T-helper 2 cell treated with Interferon-gamma antibody and Interleukin-4, amounts not matched to agents 100 ng/mL and 5 ng/mL, for 36 hours (primary cell): ENCODE results near the gene DHX9. TPM values are rescaled to one million over a fixed set of nuclear protein-coding genes. Genes with fewer than 3 reads are reported as not detected.

ENCODE experiments used
- intact Hi-C: fragments of 100-400 bp; cut with micrococcal nuclease; formaldehyde crosslinking; loops from one replicate; pipeline ENCODE4 v1.15.1; 2023
- total RNA-seq: library from RNA; stranded (reverse); gene quantifications from 2 replicates; pipeline ENCODE4 v1.2.3, GENCODE V29; 2022

DHX9 gene
- total RNA-seq, result 257 and 261 TPM in 2 replicates

GRCh38 chr1:182839209-182840066 is at the start of gene DHX9:
Gene DHX9, plus strand, starts transcription at chr1:182839347. Its CDS starts 3,220 bp downstream, at chr1:182842567.
- intact Hi-C loops, result loop anchor here (1.0 to 5.0 kb wide), 10 partner anchors 50 to 811 kb away; partner anchors contain the start of genes ARPC5, GLUL, NPL and RGS16

DNA sequence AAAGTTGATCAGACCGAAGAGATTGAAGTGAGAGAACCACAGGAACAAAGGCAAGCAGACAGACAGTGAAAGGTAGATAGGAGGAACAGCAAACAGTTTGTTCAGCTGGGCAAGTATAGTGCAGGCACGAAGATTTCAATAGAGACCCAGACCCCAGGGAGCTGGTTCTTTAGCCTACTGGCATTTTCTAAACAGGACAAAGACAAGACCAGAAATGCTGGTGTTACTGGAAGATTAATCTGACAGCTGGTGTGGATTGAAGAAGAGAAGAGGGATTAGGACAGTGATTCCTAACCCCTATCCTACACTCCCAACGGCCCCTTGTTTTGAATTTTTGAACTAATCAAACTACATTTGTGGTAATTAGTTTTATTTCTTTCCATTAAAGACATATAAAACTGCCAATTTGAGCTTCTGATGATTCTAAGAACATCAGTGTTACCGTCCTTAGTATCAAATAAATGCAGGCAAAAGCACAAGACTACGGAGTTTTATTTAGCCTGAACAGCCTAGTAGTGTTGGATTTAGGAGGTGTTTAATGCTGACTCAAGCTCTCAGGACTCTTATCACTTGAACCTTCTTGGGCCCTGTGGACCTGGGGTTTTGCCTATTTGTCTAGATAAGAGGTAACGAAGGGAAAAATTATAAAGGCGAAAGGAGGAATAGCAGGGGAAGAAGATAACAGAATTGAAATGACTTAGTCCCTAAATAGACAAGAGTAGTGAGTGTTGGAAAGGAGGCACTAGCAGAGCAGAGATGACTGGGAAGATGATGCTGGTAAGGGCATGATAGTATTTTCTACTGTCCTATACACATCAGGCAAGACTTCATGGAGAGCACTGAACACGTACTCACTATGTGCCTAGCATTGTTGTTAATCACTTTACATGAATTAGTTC is 47.6 kb upstream of the DHX9 start:
- intact Hi-C loops, result no loop called here

DNA sequence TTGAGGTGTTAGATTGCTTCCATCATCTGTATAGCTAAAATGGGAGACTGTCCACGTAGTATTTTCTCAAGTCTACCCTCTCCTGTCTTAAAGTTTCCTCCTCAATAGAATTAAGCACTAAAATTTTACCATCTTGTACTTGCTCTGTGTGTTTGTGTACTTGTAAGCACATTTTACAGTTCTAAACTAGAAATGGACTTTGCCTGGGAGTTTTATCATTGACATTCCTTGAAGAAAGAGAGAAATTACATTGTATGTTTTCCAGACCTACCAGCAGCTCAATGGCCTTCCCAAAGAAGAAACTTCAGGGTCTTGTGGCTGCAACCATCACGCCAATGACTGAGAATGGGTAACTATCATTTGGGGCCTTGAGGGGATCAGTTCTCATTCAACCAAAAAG is 45.1 kb upstream of the DHX9 start:
- intact Hi-C loops, result no loop called here

DNA sequence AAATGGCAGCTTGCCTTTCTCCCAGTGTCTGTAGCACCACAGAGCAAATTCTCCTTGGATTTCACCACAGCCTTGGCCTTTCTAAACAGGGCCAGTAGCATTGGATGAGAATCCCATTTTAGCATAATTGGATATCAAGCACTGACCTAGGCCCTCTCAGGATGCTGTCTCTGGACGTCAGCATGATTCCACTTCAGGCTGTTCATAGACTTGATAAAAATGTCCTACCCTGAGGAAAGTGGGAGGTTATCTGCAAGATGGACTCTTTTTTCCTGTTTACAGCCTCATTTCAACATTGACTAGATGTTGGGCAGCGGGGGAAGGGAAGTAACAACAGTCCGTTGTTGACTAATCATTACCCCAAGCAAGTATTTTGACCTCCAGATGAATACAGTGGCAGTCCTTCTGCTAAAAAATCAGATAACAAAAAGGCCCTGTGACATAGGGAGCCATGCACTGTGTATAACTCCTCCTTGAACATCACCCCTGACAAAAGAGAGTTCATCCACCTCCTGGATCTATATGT is 44.4 kb upstream of the DHX9 start:
- intact Hi-C loops, result no loop called here

- intact Hi-C loops, result no loop called here
Observed at GRCh38 chr1:182795563-182796228, 43.5 kb upstream of the DHX9 start.

GRCh38 chr1:182802006-182802803 is 36.9 kb upstream of the DHX9 start:
- intact Hi-C loops, result no loop called here

GRCh38 chr1:182803846-182804245 is 35.3 kb upstream of the DHX9 start:
- intact Hi-C loops, result no loop called here

GRCh38 chr1:182806015-182806678 is 33.0 kb upstream of the DHX9 start:
- intact Hi-C loops, result no loop called here

- intact Hi-C loops, result no loop called here
Observed at GRCh38 chr1:182807907-182808306, 31.2 kb upstream of the DHX9 start.

DNA sequence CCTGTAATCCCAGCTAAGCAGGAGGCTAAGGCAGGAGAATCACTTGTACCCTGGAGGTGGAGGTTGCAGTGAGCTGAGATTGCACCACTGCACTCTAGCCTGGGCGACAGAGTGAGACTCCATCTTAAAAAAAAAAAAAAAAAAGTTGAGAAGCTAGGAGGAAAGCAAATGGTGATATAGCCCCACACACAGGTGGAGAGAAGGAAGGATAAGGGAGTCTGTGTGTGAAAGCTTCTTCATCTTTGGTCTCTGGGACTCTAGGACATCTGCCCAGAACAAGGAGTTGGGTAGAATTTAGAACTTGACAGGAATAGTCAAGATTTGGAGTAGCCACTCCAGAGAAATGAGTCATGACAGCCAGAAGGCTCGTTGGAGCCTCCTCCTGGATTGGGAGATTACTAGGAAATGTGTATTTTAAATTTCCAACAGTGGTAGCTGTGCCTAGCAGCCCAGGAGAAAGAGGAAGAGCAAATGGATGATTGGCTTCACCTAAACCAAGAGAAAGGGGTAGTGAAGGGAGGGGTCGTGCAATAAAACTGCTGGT is 29.7 kb upstream of the DHX9 start:
- intact Hi-C loops, result no loop called here

DNA sequence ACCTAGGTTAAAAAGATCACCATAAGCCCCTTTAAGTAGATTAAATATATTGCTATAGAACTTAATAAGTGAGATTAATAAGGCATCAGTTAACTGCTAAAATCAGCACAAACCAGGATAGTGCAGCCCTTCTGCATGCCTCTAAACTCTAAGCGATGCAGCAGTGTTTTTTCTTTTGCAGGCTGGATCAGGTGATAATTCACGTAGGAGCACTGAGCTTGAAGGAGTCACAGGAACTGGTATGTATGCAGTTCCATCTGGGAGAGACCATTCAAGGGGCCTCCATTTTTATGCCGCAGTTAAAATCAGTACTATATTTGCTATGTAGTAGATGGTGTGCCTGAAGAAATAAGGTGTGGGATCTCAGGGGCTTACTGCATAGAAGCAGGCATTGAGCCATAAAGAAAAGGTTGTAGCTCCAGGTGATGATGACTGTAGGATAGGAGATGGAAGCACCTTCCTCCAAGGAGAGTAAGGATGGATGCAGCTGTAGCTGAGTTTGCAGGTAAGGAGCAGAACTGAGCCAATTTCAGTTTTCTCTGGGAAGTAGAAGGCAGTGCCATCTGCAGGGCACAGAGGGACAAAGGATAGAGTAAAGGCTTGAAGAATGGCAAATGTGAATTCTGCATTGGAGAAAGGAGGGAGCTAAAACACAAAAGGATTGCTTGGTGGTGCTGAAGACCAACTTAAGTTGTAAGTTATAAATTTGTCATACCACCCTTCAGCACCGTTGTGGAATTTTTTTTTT is 27.0 kb upstream of the DHX9 start:
- intact Hi-C loops, result no loop called here

GRCh38 chr1:182816863-182817262 is 22.3 kb upstream of the DHX9 start:
- intact Hi-C loops, result no loop called here

DNA sequence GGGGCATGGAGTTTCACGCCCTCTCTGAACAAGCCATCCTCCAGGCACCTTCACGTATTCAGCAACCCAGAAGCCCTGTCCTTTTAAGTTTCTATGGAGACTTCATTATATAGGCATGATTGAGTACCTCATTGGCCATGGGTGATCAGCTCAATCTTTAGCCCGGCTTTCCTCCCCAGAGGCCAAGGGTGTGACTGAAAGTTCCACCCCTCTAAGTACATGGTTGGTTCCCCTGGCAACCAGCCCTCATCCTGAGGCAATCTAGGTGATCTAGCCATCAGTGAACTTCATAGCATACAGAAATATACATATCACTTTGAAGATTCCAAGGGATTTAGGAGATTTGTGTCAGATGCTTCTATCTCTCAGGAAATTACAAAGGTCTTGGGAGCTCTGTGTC is 21.3 kb upstream of the DHX9 start:
- intact Hi-C loops, result no loop called here

- intact Hi-C loops, result no loop called here
Observed at GRCh38 chr1:182823220-182823619, 15.9 kb upstream of the DHX9 start.

DNA sequence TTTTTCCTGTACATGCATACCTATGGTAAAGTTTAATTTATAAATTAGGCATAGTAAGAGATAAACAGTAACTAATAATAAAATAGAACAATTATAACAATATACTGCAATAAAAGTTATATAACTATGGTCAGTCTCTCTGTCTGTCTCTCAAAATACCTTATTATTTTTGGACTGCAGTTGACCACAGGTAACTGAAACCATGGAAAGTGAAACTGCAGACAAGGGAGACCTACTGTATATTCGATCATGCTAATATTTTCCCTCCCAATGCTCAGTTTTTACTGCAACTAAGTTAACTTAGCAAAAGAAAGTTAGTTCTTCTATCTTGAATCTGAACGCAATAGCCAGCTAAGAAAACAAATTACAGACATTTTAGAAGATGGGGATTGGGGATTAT is 12.3 kb upstream of the DHX9 start:
- intact Hi-C loops, result no loop called here

DNA sequence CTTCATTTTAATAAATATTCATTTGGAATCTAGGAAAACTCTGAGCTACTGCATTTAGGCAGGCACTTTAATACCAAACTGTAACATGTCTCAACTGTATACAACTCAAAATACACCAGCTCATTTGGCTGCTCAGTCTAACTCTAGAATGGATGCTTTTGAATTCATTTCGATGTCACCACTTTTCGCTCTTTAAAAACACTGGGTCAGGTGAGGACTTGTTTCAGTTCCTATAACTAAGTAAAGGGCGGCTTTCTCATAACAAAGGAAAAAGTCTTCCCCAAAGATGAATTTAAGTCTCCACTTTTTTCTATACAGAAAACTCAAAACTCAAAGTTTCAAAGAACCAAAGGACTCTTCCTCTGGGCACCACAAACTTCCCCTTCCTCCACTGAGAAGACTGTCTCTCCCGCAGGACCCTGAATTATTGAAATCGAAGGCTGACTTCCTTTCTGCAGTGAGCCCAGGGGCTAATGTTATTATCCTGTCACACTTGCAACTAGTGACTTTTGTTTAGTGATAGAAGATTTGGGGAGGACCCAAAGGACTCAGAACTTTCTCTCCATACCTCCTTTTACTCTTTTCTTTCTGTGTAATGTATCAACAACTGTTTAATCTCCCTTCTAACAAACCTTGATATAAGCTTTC is 9.7 kb upstream of the DHX9 start:
- intact Hi-C loops, result no loop called here

GRCh38 chr1:182833271-182833670 is 5.9 kb upstream of the DHX9 start:
- intact Hi-C loops, result no loop called here

DNA sequence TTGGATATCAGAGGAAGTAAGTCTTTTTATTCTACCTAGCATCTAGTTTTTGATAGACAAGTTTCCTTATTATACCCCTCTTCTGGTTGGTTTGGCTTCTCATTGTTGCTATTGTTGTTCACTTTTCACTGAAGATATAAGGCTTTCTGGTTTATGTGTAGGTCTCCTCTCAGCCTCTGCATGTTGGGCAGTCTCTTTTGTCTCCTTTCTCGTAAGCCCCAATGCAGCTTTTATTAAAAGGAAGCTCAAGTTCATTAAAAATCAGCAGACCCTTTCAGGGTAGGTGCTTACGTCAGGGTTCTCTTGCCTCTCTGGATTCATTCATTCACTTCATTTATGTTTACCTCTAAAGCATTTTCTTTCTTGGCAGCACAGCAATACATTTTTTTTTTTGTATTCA is 4.8 kb upstream of the DHX9 start:
- intact Hi-C loops, result no loop called here
